ENCODE results near the gene PXDN.
A peak's percentile ranks its signal among the peaks of the same experiment; 100 is the strongest.

Gene PXDN

GRCh38 chr2:1746174-1747064, 2.1 kb upstream of the PXDN start:
- Histone ChIP-seq H2BK15ac (replicated peaks; ENCODE audit: low read depth) (no peak overlapping the region), H3K4me2 (ENCODE audit: low read length) (no peak overlapping the region), H2AK5ac (ENCODE audit: low read length) (no peak overlapping the region), H3K56ac (ENCODE audit: low read length) (no peak overlapping the region), H4K8ac (ENCODE audit: low read depth, low read length) (no peak overlapping the region), H3K23ac (ENCODE audit: low read length) (no peak overlapping the region), H3K79me2 (ENCODE audit: control insufficient read depth, insufficient read depth, low read length) (peaks cover 11% of the 10 kb centered on the region), H3K4ac (ENCODE audit: low read depth, low read length) (no peak overlapping the region), H3K9ac (ENCODE audit: low read length) (no peak overlapping the region), H3K4me3 (ENCODE audit: low read length) (no peak overlapping the region), H3K18ac (ENCODE audit: low read length) (no peak overlapping the region), H2BK120ac (ENCODE audit: low read depth, low read length) (no peak overlapping the region), H3K36me3 (ENCODE audit: control insufficient read depth, insufficient read depth, low read length) (no peaks in the 10 kb centered on the region), H3K27ac (ENCODE audit: low read depth, low read length) (no peak overlapping the region), H3K27me3 (ENCODE audit: insufficient read depth, low read length, poor library complexity) (no peaks in the 10 kb centered on the region), H3K4me1 (ENCODE audit: control insufficient read depth, low read depth, low read length) (peaks cover 8% of the 10 kb centered on the region), H3K79me1 (ENCODE audit: low read length) (peaks cover 4% of the 10 kb centered on the region), H2BK5ac (ENCODE audit: low read length) (no peak overlapping the region), H4K5ac (ENCODE audit: low read length) (no peak overlapping the region)
- no CpG with 5 or more reads among the region's 9 CpGs for WGBS (ENCODE audit: extremely low coverage, insufficient coverage, low lambda C conversion rate)
- DNase-seq, result no peak

- no peak overlapping the region for H3K23ac ChIP-seq (ENCODE audit: low read length)
- H2BK120ac ChIP-seq (ENCODE audit: low read depth, low read length), result no peak overlapping the region
- no CpG with 5 or more reads among the region's 26 CpGs for WGBS (ENCODE audit: extremely low coverage, insufficient coverage, low lambda C conversion rate)
- no peak overlapping the region for H4K8ac ChIP-seq (ENCODE audit: low read depth, low read length)
- peaks cover 10% of the 10 kb centered on the region for H3K79me1 ChIP-seq (ENCODE audit: low read length)
- H2BK15ac ChIP-seq (replicated peaks; ENCODE audit: low read depth), result no peak overlapping the region
- H3K27me3 ChIP-seq (ENCODE audit: insufficient read depth, low read length, poor library complexity), result no peaks in the 10 kb centered on the region
- H2AK5ac ChIP-seq (ENCODE audit: low read length), result no peak overlapping the region
- H3K4me2 ChIP-seq (ENCODE audit: low read length), result no peak overlapping the region
- H3K9ac ChIP-seq (ENCODE audit: low read length), result no peak overlapping the region
- H3K79me2 ChIP-seq (ENCODE audit: control insufficient read depth, insufficient read depth, low read length), result peaks cover 21% of the 10 kb centered on the region
- H3K18ac ChIP-seq (ENCODE audit: low read length), result no peak overlapping the region
- H3K36me3 ChIP-seq (ENCODE audit: control insufficient read depth, insufficient read depth, low read length), result no peaks in the 10 kb centered on the region
- H3K27ac ChIP-seq (ENCODE audit: low read depth, low read length), result no peak overlapping the region
- DNase-seq, result no peak
- no peak overlapping the region for H4K5ac ChIP-seq (ENCODE audit: low read length)
- H3K4ac ChIP-seq (ENCODE audit: low read depth, low read length), result no peak overlapping the region
- H3K56ac ChIP-seq (ENCODE audit: low read length), result no peak overlapping the region
- H3K4me3 ChIP-seq (ENCODE audit: low read length), result no peak overlapping the region
- H3K4me1 ChIP-seq (ENCODE audit: control insufficient read depth, low read depth, low read length), result peaks cover 9% of the 10 kb centered on the region
- H2BK5ac ChIP-seq (ENCODE audit: low read length), result no peak overlapping the region
Observed at GRCh38 chr2:1745171-1746023, 1.1 kb upstream of the PXDN start.

GRCh38 chr2:1744151-1744445, 217 bp downstream of the PXDN start:
- Histone ChIP-seq H4K5ac (ENCODE audit: low read length) (no peak overlapping the region), H2BK5ac (ENCODE audit: low read length) (no peak overlapping the region), H3K4me2 (ENCODE audit: low read length) (no peak overlapping the region), H3K23ac (ENCODE audit: low read length) (peak overlapping the region; percentile 66), H2AK5ac (ENCODE audit: low read length) (no peak overlapping the region), H3K4me3 (ENCODE audit: low read length) (peak overlapping the region; percentile 74), H3K27ac (ENCODE audit: low read depth, low read length) (peak overlapping the region; percentile 70), H3K56ac (ENCODE audit: low read length) (peak overlapping the region; percentile 94), H3K4ac (ENCODE audit: low read depth, low read length) (peak overlapping the region; percentile 97), H3K36me3 (ENCODE audit: control insufficient read depth, insufficient read depth, low read length) (no peaks in the 10 kb centered on the region), H3K18ac (ENCODE audit: low read length) (peak overlapping the region; percentile 89), H2BK120ac (ENCODE audit: low read depth, low read length) (peak overlapping the region; percentile 62), H3K79me2 (ENCODE audit: control insufficient read depth, insufficient read depth, low read length) (peaks cover 33% of the 10 kb centered on the region), H3K9ac (ENCODE audit: low read length) (peak overlapping the region; percentile 89), H3K27me3 (ENCODE audit: insufficient read depth, low read length, poor library complexity) (no peaks in the 10 kb centered on the region), H4K8ac (ENCODE audit: low read depth, low read length) (no peak overlapping the region), H3K4me1 (ENCODE audit: control insufficient read depth, low read depth, low read length) (peaks cover 9% of the 10 kb centered on the region), H3K79me1 (ENCODE audit: low read length) (peaks cover 13% of the 10 kb centered on the region), H2BK15ac (replicated peaks; ENCODE audit: low read depth) (no peak overlapping the region)
- no CpG with 5 or more reads among the region's 33 CpGs for WGBS (ENCODE audit: extremely low coverage, insufficient coverage, low lambda C conversion rate)
- no peak for DNase-seq

GRCh38 chr2:1743396-1744150, 742 bp downstream of the PXDN start:
- no peaks in the 10 kb centered on the region for H3K27me3 ChIP-seq (ENCODE audit: insufficient read depth, low read length, poor library complexity)
- H3K4me2 ChIP-seq (ENCODE audit: low read length), result no peak overlapping the region
- H3K79me2 ChIP-seq (ENCODE audit: control insufficient read depth, insufficient read depth, low read length), result peaks cover 38% of the 10 kb centered on the region
- H3K79me1 ChIP-seq (ENCODE audit: low read length), result peaks cover 16% of the 10 kb centered on the region
- H3K4me3 ChIP-seq (ENCODE audit: low read length), result peak overlapping the region; percentile 61
- peak overlapping the region; percentile 87 for H4K8ac ChIP-seq (ENCODE audit: low read depth, low read length)
- no peak overlapping the region for H2BK5ac ChIP-seq (ENCODE audit: low read length)
- H3K27ac ChIP-seq (ENCODE audit: low read depth, low read length), result peak overlapping the region; percentile 95
- H3K36me3 ChIP-seq (ENCODE audit: control insufficient read depth, insufficient read depth, low read length), result no peaks in the 10 kb centered on the region
- H2AK5ac ChIP-seq (ENCODE audit: low read length), result no peak overlapping the region
- H3K56ac ChIP-seq (ENCODE audit: low read length), result peak overlapping the region; percentile 94
- H3K9ac ChIP-seq (ENCODE audit: low read length), result peak overlapping the region; percentile 85
- H2BK120ac ChIP-seq (ENCODE audit: low read depth, low read length), result peak overlapping the region; percentile 79
- H3K4ac ChIP-seq (ENCODE audit: low read depth, low read length), result peak overlapping the region; percentile 97
- WGBS (ENCODE audit: extremely low coverage, insufficient coverage, low lambda C conversion rate), result no CpG with 5 or more reads among the region's 71 CpGs
- no peak overlapping the region for H3K23ac ChIP-seq (ENCODE audit: low read length)
- no peak overlapping the region for H2BK15ac ChIP-seq (replicated peaks; ENCODE audit: low read depth)
- H4K5ac ChIP-seq (ENCODE audit: low read length), result no peak overlapping the region
- peaks cover 9% of the 10 kb centered on the region for H3K4me1 ChIP-seq (ENCODE audit: control insufficient read depth, low read depth, low read length)
- peak; percentile 71 for DNase-seq
- H3K18ac ChIP-seq (ENCODE audit: low read length), result peak overlapping the region; percentile 91

- H4K5ac ChIP-seq (ENCODE audit: low read length), result no peak overlapping the region
- DNase-seq, result peak; percentile 91
- peak overlapping the region; percentile 85 for H3K9ac ChIP-seq (ENCODE audit: low read length)
- no peaks in the 10 kb centered on the region for H3K36me3 ChIP-seq (ENCODE audit: control insufficient read depth, insufficient read depth, low read length)
- no CpG with 5 or more reads among the region's 54 CpGs for WGBS (ENCODE audit: extremely low coverage, insufficient coverage, low lambda C conversion rate)
- peak overlapping the region; percentile 91 for H3K18ac ChIP-seq (ENCODE audit: low read length)
- H3K79me2 ChIP-seq (ENCODE audit: control insufficient read depth, insufficient read depth, low read length), result peaks cover 42% of the 10 kb centered on the region
- H3K56ac ChIP-seq (ENCODE audit: low read length), result peak overlapping the region; percentile 78
- peak overlapping the region; percentile 45 for H3K4me3 ChIP-seq (ENCODE audit: low read length)
- peak overlapping the region; percentile 87 for H4K8ac ChIP-seq (ENCODE audit: low read depth, low read length)
- H3K4me2 ChIP-seq (ENCODE audit: low read length), result peak overlapping the region; percentile 91
- H2AK5ac ChIP-seq (ENCODE audit: low read length), result no peak overlapping the region
- peak overlapping the region; percentile 95 for H3K27ac ChIP-seq (ENCODE audit: low read depth, low read length)
- H3K23ac ChIP-seq (ENCODE audit: low read length), result no peak overlapping the region
- H3K4ac ChIP-seq (ENCODE audit: low read depth, low read length), result peak overlapping the region; percentile 59
- H2BK5ac ChIP-seq (ENCODE audit: low read length), result peak overlapping the region; percentile 3
- H2BK120ac ChIP-seq (ENCODE audit: low read depth, low read length), result peak overlapping the region; percentile 79
- H3K4me1 ChIP-seq (ENCODE audit: control insufficient read depth, low read depth, low read length), result peaks cover 9% of the 10 kb centered on the region
- peaks cover 19% of the 10 kb centered on the region for H3K79me1 ChIP-seq (ENCODE audit: low read length)
- no peaks in the 10 kb centered on the region for H3K27me3 ChIP-seq (ENCODE audit: insufficient read depth, low read length, poor library complexity)
- no peak overlapping the region for H2BK15ac ChIP-seq (replicated peaks; ENCODE audit: low read depth)
Observed at GRCh38 chr2:1742681-1743395, 1.5 kb downstream of the PXDN start.

All from mesendoderm (in vitro differentiated cells).